ENCODE results near the gene FNIP2. TPM values are rescaled to one million over a fixed set of nuclear protein-coding genes. Genes with fewer than 3 reads are reported as not detected.
"Not testable (repeated sequence)": the region's sequence is repeated elsewhere in the genome, so short reads cannot be mapped to it uniquely, and the experiment has no call there.

Gene FNIP2
- total RNA-seq, 6 donors from 2014 or later: 70.4 to 103 (median 83.2) TPM

GRCh38 chr4:158915683-158916241, 146.9 kb downstream of the FNIP2 start:
- Histone ChIP-seq H3K36me3 (no peaks in the 10 kb centered on the region), H3K4me3 (no peak overlapping the region), H3K27me3 (no peaks in the 10 kb centered on the region), H3K9me3 (peaks cover 0 to 3% (median 0%) of the 10 kb centered on the region in 4 donors), H3K4me1 (no peaks in the 10 kb centered on the region), H3K27ac (no peak overlapping the region)
- 88 to 97% methylated on average over 2 of the region's 2 CpGs for WGBS, 2 donors
- no peak for ATAC-seq (ENCODE audit: low FRiP score in 2 of 2)
- no peak for TF ChIP-seq EP300 (IDR thresholded peaks at IDR 0.05)
- no peak for TF ChIP-seq POLR2A (IDR thresholded peaks at IDR 0.05)
- no peak for TF ChIP-seq POLR2AphosphoS5 (IDR thresholded peaks at IDR 0.05)
- no peak for TF ChIP-seq CTCF (IDR thresholded peaks at IDR 0.05)
- no peak for DNase-seq

- H3K36me3 ChIP-seq; ATAC-seq (ENCODE audit: low FRiP score in 2 of 2); H3K4me1 ChIP-seq; H3K27ac ChIP-seq; DNase-seq; H3K4me3 ChIP-seq; H3K9me3 ChIP-seq; H3K27me3 ChIP-seq: not testable (repeated sequence)
- WGBS, 2 donors: 81 to 89% methylated on average over 8 of the region's 8 CpGs
Measured at GRCh38 chr4:158920452-158920996, 151.7 kb downstream of the FNIP2 start.

GRCh38 chr4:158927774-158928173, 158.9 kb downstream of the FNIP2 start:
- not testable (repeated sequence) for ATAC-seq (ENCODE audit: low FRiP score in 2 of 2); H3K27me3 ChIP-seq; H3K4me1 ChIP-seq; H3K9me3 ChIP-seq; H3K36me3 ChIP-seq; H3K4me3 ChIP-seq; H3K27ac ChIP-seq
- DNase-seq: peak in 1 of 2 donors; percentile 71
- 99 to 100% methylated on average over 9 to 11 of the region's 19 CpGs for WGBS, 2 donors

GRCh38 chr4:158929939-158930638, 161.3 kb downstream of the FNIP2 start:
- H3K4me3 ChIP-seq: peak overlapping the region in 1 of 4 donors; percentile 5
- DNase-seq (no peak), ATAC-seq (ENCODE audit: low FRiP score in 2 of 2) (no peak)
- H3K9me3 ChIP-seq: no peaks in the 10 kb centered on the region
- TF ChIP-seq EP300 (IDR thresholded peaks at IDR 0.05): no peak
- TF ChIP-seq POLR2AphosphoS5 (IDR thresholded peaks at IDR 0.05): no peak
- TF ChIP-seq POLR2A (IDR thresholded peaks at IDR 0.05): no peak
- no peak for TF ChIP-seq CTCF (IDR thresholded peaks at IDR 0.05)
- no peaks in the 10 kb centered on the region for H3K36me3 ChIP-seq
- no peaks in the 10 kb centered on the region for H3K27me3 ChIP-seq
- H3K27ac ChIP-seq: no peak overlapping the region
- H3K4me1 ChIP-seq: peaks cover 0 to 5% (median 0%) of the 10 kb centered on the region in 4 donors
- WGBS, 2 donors: 64 to 70% methylated on average over 5 of the region's 5 CpGs

GRCh38 chr4:158930639-158930972, 161.8 kb downstream of the FNIP2 start:
- H3K36me3 ChIP-seq: no peaks in the 10 kb centered on the region
- no peak for ATAC-seq (ENCODE audit: low FRiP score in 2 of 2)

More at GRCh38 chr4:158930639-158930972, 161.8 kb downstream of the FNIP2 start:
- peaks cover 0 to 5% (median 0%) of the 10 kb centered on the region in 4 donors for H3K4me1 ChIP-seq
- TF ChIP-seq CTCF (IDR thresholded peaks at IDR 0.05) (no peak), POLR2AphosphoS5 (IDR thresholded peaks at IDR 0.05) (no peak), EP300 (IDR thresholded peaks at IDR 0.05) (no peak), POLR2A (IDR thresholded peaks at IDR 0.05) (no peak)
- H3K4me3 ChIP-seq: no peak overlapping the region
- no peak for DNase-seq
- no peak overlapping the region for H3K27ac ChIP-seq
- no peaks in the 10 kb centered on the region for H3K27me3 ChIP-seq
- no peaks in the 10 kb centered on the region for H3K9me3 ChIP-seq

Measured in upper lobe of left lung (tissue), 6 donors.